LHCN-M2 (cell line): ENCODE results near the gene MRPS15. TPM values are rescaled to one million over a fixed set of nuclear protein-coding genes. Genes with fewer than 3 reads are reported as not detected.
"Not testable (repeated sequence)": the region's sequence is repeated elsewhere in the genome, so short reads cannot be mapped to it uniquely, and the experiment has no call there.

Source experiments
- DNase-seq: peaks from one replicate; pipeline ENCODE4 v3.0.0-alpha.2; 2012; ENCODE audit warnings: low read depth
- total RNA-seq: library from RNA; depleted of rRNA; stranded (reverse); fragments of >200 nt; gene quantifications from 2 replicates; pipeline ENCODE4 v1.2.3, GENCODE V29; 2014

Gene MRPS15
- total RNA-seq, 1 experiment from 2014 or later, result 80.3 TPM

- no peak for DNase-seq
These were observed 19.9 kb upstream of the MRPS15 start for GRCh38 chr1:36484099-36484498.

GRCh38 chr1:36482724-36483388, 18.7 kb upstream of the MRPS15 start, which contains the start of gene CSF3R:
Gene CSF3R (minus strand): TSS chr1:36482913. CDS start chr1:36479496, 3,417 bp downstream.
- DNase-seq, result no peak

- no peak for DNase-seq
These were observed 17.9 kb upstream of the MRPS15 start for GRCh38 chr1:36481771-36482723.

- DNase-seq, result no peak
These were observed 16.9 kb upstream of the MRPS15 start for GRCh38 chr1:36481091-36481490.

GRCh38 chr1:36480161-36480560, 16.0 kb upstream of the MRPS15 start:
- DNase-seq, result no peak

GRCh38 chr1:36479505-36480051, 15.4 kb upstream of the MRPS15 start:
- no peak for DNase-seq

- DNase-seq, result not testable (repeated sequence)
These were observed 13.4 kb upstream of the MRPS15 start for GRCh38 chr1:36477615-36478014.

GRCh38 chr1:36476945-36477344, 12.8 kb upstream of the MRPS15 start:
- no peak for DNase-seq

- no peak for DNase-seq
These were observed 11.9 kb upstream of the MRPS15 start for GRCh38 chr1:36475910-36476604.

- no peak for DNase-seq
These were observed 11.2 kb upstream of the MRPS15 start for GRCh38 chr1:36475341-36475740.

GRCh38 chr1:36472656-36473055, 8.5 kb upstream of the MRPS15 start:
- DNase-seq, result no peak

- no peak for DNase-seq
These were observed 7.9 kb upstream of the MRPS15 start for GRCh38 chr1:36471830-36472641.

GRCh38 chr1:36469163-36469562, 5.0 kb upstream of the MRPS15 start:
- DNase-seq, result no peak

GRCh38 chr1:36467700-36468455, 3.7 kb upstream of the MRPS15 start:
- DNase-seq, result no peak

- no peak for DNase-seq
These were observed 2.8 kb upstream of the MRPS15 start for GRCh38 chr1:36467027-36467410.

- DNase-seq, result no peak
These were observed 2.3 kb upstream of the MRPS15 start for GRCh38 chr1:36466370-36467026.

GRCh38 chr1:36465731-36466369, 1.7 kb upstream of the MRPS15 start:
- DNase-seq, result no peak

- no peak for DNase-seq
These were observed 615 bp upstream of the MRPS15 start for GRCh38 chr1:36464605-36465393.
